Mesothelial cell of epicardium (in vitro differentiated cells): ENCODE measurements around the gene RAD51B. TPM values are rescaled to one million over a fixed set of nuclear protein-coding genes. Genes with fewer than 3 reads are reported as not detected.

Experiments
- DNase-seq, 2 experiments: peaks; one replicate each; pipeline ENCODE4 v3.0.0; 2021; ENCODE audit warnings: low spot score in 2 of 2; ENCODE audit not compliant: unreplicated experiment in 2 of 2
- H3K27ac Mint-ChIP-seq: 2 replicates; pipeline ENCODE4 v1.8.0; 2021; ENCODE audit warnings: mixed read lengths
- H3K27me3 Mint-ChIP-seq: 2 replicates; pipeline ENCODE4 v1.8.0; 2021; ENCODE audit warnings: low read depth, mixed read lengths
- H3K36me3 Mint-ChIP-seq: 2 replicates; pipeline ENCODE4 v1.8.0; 2021; ENCODE audit warnings: mixed read lengths
- H3K4me1 Mint-ChIP-seq: 2 replicates; pipeline ENCODE4 v1.8.0; 2021; ENCODE audit warnings: mixed read lengths
- H3K4me3 Mint-ChIP-seq: 2 replicates; pipeline ENCODE4 v1.8.0; 2021; ENCODE audit warnings: mild to moderate bottlenecking, moderate library complexity, mixed read lengths
- H3K9me3 Mint-ChIP-seq: 2 replicates; pipeline ENCODE4 v1.8.0; 2021; ENCODE audit warnings: mixed read lengths
- total RNA-seq: library from RNA; stranded (reverse); gene quantifications from 3 replicates; pipeline ENCODE4 v1.2.1, GENCODE V29; 2021
- TF ChIP-seq, protein P1 (sequence below): fragments of 200-600 bp; sonication (generic); IDR thresholded peaks from one replicate; pipeline ENCODE4 v1.5.0; 2021; ENCODE audit warnings: antibody characterized with exemption; ENCODE audit not compliant: unreplicated experiment

The RAD51B gene
- total RNA-seq, 1 donor from 2014 or later: 34.7 TPM

DNA sequence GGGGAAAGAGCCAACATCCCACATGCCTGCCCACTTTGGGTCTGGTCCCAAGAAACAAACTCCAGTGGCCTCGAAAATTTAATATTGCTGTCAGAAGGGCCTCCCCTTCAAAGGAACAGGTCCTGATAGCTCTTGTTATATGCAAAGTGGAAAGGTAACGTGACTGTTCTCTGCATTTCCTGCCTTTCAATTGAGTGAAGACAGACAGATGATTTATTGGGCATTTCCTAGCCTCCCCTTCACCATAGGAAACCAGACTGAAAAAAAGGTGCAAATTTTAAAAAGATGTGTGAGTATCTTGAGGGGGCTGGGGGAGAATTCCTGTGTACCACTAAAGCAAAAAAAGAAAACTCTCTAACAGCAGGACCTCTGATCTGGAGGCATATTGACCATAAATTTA, 738.1 kb downstream of the RAD51B start:
- peaks cover 5% of the 10 kb centered on the region for H3K36me3 Mint-ChIP-seq
- H3K4me3 Mint-ChIP-seq: no peak overlapping the region
- H3K27me3 Mint-ChIP-seq: no peaks in the 10 kb centered on the region
- H3K4me1 Mint-ChIP-seq: peaks cover 42% of the 10 kb centered on the region
- TF ChIP-seq, protein P1, sequence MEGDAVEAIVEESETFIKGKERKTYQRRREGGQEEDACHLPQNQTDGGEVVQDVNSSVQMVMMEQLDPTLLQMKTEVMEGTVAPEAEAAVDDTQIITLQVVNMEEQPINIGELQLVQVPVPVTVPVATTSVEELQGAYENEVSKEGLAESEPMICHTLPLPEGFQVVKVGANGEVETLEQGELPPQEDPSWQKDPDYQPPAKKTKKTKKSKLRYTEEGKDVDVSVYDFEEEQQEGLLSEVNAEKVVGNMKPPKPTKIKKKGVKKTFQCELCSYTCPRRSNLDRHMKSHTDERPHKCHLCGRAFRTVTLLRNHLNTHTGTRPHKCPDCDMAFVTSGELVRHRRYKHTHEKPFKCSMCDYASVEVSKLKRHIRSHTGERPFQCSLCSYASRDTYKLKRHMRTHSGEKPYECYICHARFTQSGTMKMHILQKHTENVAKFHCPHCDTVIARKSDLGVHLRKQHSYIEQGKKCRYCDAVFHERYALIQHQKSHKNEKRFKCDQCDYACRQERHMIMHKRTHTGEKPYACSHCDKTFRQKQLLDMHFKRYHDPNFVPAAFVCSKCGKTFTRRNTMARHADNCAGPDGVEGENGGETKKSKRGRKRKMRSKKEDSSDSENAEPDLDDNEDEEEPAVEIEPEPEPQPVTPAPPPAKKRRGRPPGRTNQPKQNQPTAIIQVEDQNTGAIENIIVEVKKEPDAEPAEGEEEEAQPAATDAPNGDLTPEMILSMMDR: no peak
- no peaks in the 10 kb centered on the region for H3K9me3 Mint-ChIP-seq
- no peak for DNase-seq
- no peak overlapping the region for H3K27ac Mint-ChIP-seq

DNA sequence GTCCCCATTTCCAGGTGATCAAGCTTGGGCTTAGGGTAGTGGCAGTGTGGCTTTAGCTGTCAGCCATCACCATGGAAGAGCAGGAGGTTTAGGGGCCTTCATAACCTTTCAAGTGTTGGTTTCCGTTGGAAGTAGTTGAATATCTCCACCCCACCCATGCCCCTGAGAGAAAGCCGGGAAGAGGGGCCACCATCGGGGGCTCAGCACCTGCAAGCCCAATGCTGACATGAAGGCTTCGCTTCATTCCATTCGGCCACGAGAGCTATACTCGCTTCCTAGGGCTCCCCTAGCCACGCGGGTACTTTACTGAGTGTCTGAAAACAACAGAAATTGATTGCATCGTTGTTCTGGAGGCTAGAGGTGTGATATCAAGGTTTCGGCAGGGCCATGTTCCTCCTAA, 738.5 kb downstream of the RAD51B start:
- H3K4me3 Mint-ChIP-seq: no peak overlapping the region

DNA sequence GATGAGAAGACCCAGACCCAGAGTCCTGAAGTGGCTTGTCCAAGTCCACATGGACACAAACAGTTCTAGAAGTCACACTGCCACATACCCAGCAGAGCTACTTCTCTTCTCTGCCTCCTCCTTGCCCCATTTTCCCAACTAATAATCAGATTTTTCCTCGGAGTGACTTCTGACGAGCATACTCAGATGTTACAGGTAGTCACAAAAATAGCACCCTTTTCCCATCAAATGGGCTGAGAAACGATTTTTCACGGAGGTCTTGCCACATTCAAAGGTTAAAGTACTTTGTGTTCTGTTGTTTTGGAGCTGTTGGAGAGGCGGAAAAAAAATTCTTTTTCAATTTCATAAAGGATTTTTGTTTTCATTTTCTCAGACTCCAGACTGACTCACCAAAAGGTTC, 740.4 kb downstream of the RAD51B start:
- Mint-ChIP-seq H3K27me3 (no peaks in the 10 kb centered on the region), H3K4me3 (no peak overlapping the region), H3K36me3 (peaks cover 5% of the 10 kb centered on the region), H3K4me1 (peaks cover 48% of the 10 kb centered on the region), H3K27ac (peak overlapping the region; percentile 59), H3K9me3 (no peaks in the 10 kb centered on the region)
- DNase-seq: no peak
- TF ChIP-seq, protein P1: no peak

More for the DNA sequence above, 738.5 kb downstream of the RAD51B start:
- H3K9me3 Mint-ChIP-seq: no peaks in the 10 kb centered on the region
- peaks cover 5% of the 10 kb centered on the region for H3K36me3 Mint-ChIP-seq
- no peak overlapping the region for H3K27ac Mint-ChIP-seq
- TF ChIP-seq, protein P1: no peak
- H3K4me1 Mint-ChIP-seq: peaks cover 44% of the 10 kb centered on the region
- DNase-seq: no peak
- no peaks in the 10 kb centered on the region for H3K27me3 Mint-ChIP-seq

- Mint-ChIP-seq H3K27me3 (no peaks in the 10 kb centered on the region), H3K9me3 (no peaks in the 10 kb centered on the region), H3K36me3 (peaks cover 5% of the 10 kb centered on the region), H3K4me1 (peaks cover 60% of the 10 kb centered on the region), H3K27ac (peak overlapping the region; percentile 97), H3K4me3 (no peak overlapping the region)
- TF ChIP-seq, protein P1: no peak
- DNase-seq: no peak
Measured at GRCh38 chr14:68561531-68562007, 742.0 kb downstream of the RAD51B start.

GRCh38 chr14:68562911-68563250, 743.3 kb downstream of the RAD51B start:
- TF ChIP-seq, protein P1: no peak
- no peaks in the 10 kb centered on the region for H3K27me3 Mint-ChIP-seq
- no peak overlapping the region for H3K4me3 Mint-ChIP-seq
- H3K4me1 Mint-ChIP-seq: peaks cover 59% of the 10 kb centered on the region
- H3K36me3 Mint-ChIP-seq: peaks cover 5% of the 10 kb centered on the region
- no peak for DNase-seq
- H3K27ac Mint-ChIP-seq: peak overlapping the region; percentile 97
- no peaks in the 10 kb centered on the region for H3K9me3 Mint-ChIP-seq
